ENCODE measurements around the gene ECPAS.

DNA sequence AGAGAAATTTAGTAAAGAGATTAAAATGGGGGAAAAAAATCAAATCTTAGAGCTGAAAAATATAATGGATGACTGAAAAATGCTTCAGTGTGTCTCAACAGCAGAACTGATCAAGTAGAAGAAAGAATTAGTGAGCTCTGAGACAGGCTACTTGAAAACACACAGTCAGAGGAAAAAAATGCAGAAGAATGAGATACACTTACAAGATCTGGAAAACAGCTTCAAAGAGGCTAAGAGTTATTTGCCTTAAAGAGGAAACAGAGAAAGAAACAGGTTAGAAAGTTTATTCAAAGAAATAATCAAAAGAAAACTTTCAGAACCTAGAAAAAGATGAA is 83.7 kb downstream of the ECPAS start:
- no peak for TF ChIP-seq GABPB1 (CRISPR knock-in tag; IDR thresholded peaks at IDR 0.05)
- no peak for TF ChIP-seq ETV6 (CRISPR knock-in tag; IDR thresholded peaks at IDR 0.05)
- TF ChIP-seq, protein P1, sequence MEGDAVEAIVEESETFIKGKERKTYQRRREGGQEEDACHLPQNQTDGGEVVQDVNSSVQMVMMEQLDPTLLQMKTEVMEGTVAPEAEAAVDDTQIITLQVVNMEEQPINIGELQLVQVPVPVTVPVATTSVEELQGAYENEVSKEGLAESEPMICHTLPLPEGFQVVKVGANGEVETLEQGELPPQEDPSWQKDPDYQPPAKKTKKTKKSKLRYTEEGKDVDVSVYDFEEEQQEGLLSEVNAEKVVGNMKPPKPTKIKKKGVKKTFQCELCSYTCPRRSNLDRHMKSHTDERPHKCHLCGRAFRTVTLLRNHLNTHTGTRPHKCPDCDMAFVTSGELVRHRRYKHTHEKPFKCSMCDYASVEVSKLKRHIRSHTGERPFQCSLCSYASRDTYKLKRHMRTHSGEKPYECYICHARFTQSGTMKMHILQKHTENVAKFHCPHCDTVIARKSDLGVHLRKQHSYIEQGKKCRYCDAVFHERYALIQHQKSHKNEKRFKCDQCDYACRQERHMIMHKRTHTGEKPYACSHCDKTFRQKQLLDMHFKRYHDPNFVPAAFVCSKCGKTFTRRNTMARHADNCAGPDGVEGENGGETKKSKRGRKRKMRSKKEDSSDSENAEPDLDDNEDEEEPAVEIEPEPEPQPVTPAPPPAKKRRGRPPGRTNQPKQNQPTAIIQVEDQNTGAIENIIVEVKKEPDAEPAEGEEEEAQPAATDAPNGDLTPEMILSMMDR (IDR thresholded peaks at IDR 0.05), result no peak
- TF ChIP-seq, protein P2, sequence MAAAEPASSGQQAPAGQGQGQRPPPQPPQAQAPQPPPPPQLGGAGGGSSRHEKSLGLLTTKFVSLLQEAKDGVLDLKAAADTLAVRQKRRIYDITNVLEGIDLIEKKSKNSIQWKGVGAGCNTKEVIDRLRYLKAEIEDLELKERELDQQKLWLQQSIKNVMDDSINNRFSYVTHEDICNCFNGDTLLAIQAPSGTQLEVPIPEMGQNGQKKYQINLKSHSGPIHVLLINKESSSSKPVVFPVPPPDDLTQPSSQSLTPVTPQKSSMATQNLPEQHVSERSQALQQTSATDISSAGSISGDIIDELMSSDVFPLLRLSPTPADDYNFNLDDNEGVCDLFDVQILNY (CRISPR knock-in tag; IDR thresholded peaks at IDR 0.05), result no peak
- TF ChIP-seq ZNF317 (CRISPR knock-in tag; IDR thresholded peaks at IDR 0.05; ENCODE audit: borderline replicate concordance, low read depth), result no peak
- TF ChIP-seq, protein P3, sequence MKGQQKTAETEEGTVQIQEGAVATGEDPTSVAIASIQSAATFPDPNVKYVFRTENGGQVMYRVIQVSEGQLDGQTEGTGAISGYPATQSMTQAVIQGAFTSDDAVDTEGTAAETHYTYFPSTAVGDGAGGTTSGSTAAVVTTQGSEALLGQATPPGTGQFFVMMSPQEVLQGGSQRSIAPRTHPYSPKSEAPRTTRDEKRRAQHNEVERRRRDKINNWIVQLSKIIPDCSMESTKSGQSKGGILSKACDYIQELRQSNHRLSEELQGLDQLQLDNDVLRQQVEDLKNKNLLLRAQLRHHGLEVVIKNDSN (CRISPR knock-in tag; IDR thresholded peaks at IDR 0.05), result no peak
- TF ChIP-seq ZNF121 (CRISPR knock-in tag; IDR thresholded peaks at IDR 0.05), result no peak
- TF ChIP-seq, protein P4, sequence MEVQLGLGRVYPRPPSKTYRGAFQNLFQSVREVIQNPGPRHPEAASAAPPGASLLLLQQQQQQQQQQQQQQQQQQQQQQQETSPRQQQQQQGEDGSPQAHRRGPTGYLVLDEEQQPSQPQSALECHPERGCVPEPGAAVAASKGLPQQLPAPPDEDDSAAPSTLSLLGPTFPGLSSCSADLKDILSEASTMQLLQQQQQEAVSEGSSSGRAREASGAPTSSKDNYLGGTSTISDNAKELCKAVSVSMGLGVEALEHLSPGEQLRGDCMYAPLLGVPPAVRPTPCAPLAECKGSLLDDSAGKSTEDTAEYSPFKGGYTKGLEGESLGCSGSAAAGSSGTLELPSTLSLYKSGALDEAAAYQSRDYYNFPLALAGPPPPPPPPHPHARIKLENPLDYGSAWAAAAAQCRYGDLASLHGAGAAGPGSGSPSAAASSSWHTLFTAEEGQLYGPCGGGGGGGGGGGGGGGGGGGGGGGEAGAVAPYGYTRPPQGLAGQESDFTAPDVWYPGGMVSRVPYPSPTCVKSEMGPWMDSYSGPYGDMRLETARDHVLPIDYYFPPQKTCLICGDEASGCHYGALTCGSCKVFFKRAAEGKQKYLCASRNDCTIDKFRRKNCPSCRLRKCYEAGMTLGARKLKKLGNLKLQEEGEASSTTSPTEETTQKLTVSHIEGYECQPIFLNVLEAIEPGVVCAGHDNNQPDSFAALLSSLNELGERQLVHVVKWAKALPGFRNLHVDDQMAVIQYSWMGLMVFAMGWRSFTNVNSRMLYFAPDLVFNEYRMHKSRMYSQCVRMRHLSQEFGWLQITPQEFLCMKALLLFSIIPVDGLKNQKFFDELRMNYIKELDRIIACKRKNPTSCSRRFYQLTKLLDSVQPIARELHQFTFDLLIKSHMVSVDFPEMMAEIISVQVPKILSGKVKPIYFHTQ (CRISPR knock-in tag; IDR thresholded peaks at IDR 0.05), result no peak
- TF ChIP-seq, protein P5, sequence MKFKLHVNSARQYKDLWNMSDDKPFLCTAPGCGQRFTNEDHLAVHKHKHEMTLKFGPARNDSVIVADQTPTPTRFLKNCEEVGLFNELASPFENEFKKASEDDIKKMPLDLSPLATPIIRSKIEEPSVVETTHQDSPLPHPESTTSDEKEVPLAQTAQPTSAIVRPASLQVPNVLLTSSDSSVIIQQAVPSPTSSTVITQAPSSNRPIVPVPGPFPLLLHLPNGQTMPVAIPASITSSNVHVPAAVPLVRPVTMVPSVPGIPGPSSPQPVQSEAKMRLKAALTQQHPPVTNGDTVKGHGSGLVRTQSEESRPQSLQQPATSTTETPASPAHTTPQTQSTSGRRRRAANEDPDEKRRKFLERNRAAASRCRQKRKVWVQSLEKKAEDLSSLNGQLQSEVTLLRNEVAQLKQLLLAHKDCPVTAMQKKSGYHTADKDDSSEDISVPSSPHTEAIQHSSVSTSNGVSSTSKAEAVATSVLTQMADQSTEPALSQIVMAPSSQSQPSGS (CRISPR knock-in tag; IDR thresholded peaks at IDR 0.05; ENCODE audit: borderline replicate concordance, low read depth), result no peak
- TF ChIP-seq, protein P6, sequence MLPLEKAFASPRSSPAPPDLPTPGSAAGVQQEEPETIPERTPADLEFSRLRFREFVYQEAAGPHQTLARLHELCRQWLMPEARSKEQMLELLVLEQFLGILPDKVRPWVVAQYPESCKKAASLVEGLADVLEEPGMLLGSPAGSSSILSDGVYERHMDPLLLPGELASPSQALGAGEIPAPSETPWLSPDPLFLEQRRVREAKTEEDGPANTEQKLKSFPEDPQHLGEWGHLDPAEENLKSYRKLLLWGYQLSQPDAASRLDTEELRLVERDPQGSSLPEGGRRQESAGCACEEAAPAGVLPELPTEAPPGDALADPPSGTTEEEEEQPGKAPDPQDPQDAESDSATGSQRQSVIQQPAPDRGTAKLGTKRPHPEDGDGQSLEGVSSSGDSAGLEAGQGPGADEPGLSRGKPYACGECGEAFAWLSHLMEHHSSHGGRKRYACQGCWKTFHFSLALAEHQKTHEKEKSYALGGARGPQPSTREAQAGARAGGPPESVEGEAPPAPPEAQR (CRISPR knock-in tag; IDR thresholded peaks at IDR 0.05), result no peak
- TF ChIP-seq, protein P7, sequence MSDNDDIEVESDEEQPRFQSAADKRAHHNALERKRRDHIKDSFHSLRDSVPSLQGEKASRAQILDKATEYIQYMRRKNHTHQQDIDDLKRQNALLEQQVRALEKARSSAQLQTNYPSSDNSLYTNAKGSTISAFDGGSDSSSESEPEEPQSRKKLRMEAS (CRISPR knock-in tag; IDR thresholded peaks at IDR 0.05), result no peak
- no peak for TF ChIP-seq FOXJ3 (CRISPR knock-in tag; IDR thresholded peaks at IDR 0.05; ENCODE audit: borderline replicate concordance)
- TF ChIP-seq, protein P8, sequence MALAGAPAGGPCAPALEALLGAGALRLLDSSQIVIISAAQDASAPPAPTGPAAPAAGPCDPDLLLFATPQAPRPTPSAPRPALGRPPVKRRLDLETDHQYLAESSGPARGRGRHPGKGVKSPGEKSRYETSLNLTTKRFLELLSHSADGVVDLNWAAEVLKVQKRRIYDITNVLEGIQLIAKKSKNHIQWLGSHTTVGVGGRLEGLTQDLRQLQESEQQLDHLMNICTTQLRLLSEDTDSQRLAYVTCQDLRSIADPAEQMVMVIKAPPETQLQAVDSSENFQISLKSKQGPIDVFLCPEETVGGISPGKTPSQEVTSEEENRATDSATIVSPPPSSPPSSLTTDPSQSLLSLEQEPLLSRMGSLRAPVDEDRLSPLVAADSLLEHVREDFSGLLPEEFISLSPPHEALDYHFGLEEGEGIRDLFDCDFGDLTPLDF (CRISPR knock-in tag; IDR thresholded peaks at IDR 0.05), result no peak

Data from WTC11 (cell line).